Dedifferentiated amniotic fluid mesenchymal stem cell (primary cell): ENCODE measurements around the gene PCYT1A.

Source experiments
- DNase-seq: peaks from one replicate; pipeline ENCODE4 v3.0.0-alpha.2; 2016; ENCODE audit errors: extremely low spot score

Gene PCYT1A

DNA sequence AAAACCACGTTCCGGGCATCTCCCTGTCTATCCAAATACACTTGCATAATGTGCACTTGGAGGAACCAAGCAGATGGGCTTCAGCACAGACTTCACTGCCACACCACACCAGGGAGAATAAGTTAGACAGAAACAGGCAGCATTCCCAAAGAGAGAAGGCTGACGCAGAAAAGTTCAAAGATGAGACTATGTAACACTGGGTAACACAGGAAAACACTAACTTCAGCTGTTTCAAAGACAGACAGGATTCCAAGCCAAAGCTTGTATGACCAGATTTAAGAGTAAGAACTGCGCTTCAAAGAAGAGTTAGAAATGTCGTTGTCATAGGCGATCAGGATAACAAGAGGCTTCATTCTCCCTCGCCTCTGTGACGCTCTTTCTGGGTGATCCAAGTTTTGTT is 51.3 kb downstream of the PCYT1A start:
- no peak for DNase-seq

DNA sequence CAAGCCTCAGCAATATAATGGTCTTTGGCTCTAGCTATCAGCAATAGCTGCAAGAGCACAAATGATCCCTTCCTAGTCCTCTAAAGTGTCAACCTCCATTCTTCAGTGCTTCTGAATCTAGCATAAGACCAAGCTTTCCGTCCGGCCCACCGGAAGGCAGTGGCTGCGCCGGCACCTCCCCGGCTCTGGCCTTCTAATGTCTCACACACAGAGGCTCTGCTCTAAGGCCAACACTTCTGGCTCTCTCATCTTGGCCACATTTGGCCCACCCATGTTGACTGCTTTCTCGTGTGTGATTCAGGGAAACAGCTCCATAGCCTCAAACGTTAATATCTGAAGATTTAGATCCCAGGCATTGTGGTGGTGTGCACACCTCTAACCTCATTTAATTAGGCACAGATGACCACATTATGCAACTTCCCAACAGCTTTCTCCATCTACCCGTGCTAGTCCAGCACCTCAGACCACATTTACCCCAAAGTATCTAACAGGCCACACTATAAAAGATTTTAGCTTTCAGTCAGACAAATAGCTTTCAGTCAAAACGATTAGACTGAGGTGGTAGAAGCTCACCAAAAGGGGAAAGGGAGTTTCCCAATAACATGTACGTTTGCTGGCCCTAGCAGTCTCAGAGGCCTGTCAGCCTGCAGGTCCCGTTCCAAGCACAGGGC is 51.9 kb downstream of the PCYT1A start:
- DNase-seq: no peak

DNA sequence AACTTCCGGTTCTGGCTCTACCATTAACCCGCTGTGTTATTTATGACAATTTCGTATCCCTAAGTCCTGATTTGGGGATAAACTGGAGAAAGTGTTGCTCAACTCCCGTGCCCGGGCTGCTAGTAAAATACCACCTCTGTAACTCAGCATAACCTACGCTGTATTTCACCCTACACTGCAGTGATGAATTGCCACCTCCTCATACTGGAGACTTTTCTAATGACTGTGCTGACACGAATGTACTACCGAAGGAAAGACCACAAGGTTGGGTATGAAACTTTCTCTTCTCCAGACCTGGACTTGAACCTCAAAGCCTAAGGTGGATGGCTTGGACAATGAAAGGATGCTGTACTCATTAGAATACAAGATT is 54.7 kb downstream of the PCYT1A start:
- no peak for DNase-seq

DNA sequence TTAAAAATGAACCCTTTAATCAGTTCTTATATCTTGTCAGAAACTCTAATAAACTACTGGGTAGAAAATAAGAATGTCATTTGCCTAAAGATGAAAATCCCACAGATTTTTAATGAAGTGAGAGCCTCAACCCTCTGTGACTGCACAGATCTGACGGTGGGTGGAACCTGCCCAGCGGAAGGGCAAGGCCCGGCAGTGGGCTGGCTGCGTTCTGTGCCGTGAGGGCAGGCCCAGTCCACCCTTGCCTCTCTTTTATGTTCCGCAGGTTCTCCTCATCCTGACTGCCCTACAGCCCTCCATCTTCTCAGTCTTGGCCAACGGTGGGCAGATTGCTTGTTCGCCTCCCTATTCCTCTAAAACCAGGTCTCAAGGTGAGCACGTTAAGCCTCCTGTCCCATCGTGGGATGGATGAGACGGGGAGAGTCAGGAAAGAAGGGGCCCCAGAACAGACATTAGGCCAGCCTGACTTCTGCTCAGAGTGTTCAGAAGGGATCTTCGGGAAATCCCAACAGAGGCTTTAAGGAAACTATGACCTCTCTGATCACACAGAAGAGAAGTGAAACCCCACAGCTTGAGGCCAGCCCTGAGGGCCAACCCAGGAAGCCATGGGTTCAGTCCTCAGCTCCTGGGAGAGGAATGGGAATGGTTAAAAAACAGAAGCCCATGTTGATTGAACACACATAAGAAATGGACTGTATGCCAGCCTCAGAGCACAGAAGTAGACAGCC is 55.2 kb downstream of the PCYT1A start:
- DNase-seq: no peak

DNA sequence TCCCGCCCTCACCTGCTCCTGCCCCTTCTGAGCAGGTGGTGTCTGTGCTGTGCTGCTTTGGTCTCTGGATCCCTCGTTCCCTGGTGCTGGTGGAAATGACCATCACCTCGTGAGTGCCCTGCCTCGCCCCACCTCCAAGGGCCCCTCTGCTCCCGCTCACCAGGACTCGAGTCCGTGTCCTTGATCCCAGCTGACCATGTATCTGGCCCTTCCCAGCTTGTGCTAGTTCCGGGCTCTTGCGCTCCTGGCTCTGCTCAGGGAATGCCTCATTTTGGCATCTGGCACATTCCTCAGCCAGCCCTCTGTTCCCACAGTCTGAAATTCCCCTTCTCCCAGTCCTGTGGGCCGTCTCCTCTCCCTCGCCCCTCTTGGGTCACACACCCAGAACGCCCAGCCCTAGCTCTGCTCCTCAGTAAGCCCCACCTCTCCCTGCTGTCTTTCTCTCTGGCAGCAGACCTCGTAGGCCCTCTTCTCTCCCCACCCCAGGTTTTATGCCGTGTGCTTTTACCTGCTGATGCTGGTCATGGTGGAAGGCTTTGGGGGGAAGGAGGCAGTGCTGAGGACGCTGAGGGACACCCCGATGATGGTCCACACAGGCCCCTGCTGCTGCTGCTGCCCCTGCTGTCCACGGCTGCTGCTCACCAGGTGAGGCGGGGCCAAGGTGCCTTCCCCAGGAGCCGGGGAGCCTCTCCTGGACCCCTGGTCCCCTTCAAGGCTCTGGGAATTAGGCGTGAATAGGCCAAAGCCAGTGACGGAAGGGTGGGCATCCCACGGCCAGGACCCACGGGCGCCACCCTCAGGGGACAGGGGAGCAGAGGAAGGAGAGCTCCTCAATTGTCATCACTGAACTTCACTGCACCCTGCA is 59.7 kb downstream of the PCYT1A start:
- peak; percentile 15 for DNase-seq

DNA sequence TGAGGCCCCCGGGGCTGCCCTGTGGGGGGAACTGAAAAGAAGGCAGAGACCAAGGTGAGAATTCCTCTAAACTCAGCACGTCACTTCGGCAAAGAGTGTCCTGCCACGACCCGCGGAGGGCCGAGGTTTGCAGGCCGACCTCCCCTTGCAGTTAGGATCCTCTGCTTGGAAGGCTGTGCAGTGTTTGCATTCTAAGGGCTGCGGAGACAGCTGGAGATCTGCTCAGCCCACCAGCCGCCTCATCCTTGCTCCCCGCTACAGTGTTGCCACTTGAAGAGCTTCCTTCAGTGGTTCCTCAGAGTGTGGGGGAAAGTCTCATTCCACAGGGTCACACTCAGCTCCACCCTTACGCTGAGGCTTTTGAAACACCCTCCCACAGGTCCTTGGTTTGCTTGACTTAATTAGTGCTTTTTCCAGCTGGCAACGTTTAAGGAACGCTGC is 60.4 kb downstream of the PCYT1A start:
- no peak for DNase-seq

DNA sequence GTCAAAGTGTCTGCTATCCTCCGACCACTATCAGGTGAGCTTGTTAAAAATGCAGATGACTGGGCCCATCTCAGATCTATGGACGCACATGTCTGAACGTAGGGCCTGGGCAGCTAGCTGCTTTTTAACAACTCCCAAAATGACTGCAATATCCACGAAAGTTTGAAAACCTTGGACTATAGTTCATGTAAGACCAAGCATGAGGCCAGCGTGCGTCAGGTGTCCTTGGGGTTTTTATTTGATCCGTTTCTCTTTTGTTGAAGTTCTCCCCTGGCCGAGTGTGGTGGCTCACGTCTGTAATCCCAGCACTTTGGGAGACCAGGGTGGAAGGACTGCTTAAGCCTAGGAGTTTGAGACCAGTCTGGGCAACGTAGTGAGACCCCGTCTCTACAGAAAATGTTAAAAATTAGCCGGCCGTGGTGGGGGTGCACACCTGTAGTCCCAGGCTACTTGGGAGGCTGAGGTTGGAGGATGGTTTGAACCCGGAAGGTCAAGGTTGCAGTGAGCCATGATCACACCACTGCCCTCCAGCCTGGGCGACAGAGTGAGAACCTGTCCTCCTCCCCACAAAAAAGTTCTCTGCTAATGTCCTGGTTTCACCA is 61.7 kb downstream of the PCYT1A start:
- DNase-seq: no peak

DNA sequence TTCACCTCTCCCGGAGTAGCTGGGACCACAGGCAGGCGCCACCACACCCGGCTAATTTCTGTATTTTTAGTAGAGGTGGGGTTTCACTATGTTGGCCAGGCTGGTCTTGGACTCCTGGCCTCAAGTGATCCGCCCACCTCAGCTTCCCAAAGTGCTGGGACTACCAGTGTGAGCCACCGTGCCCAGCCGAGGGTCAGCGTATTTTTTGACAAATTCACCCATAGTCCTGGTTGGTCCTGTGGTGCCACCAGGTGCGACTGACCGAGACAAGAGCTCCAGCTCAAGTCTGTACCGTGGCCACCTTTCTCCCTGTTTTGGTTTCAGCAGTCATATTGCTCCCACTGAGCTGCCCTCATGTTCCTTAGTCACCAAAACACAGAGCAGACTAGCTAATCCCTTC is 62.4 kb downstream of the PCYT1A start:
- no peak for DNase-seq

DNA sequence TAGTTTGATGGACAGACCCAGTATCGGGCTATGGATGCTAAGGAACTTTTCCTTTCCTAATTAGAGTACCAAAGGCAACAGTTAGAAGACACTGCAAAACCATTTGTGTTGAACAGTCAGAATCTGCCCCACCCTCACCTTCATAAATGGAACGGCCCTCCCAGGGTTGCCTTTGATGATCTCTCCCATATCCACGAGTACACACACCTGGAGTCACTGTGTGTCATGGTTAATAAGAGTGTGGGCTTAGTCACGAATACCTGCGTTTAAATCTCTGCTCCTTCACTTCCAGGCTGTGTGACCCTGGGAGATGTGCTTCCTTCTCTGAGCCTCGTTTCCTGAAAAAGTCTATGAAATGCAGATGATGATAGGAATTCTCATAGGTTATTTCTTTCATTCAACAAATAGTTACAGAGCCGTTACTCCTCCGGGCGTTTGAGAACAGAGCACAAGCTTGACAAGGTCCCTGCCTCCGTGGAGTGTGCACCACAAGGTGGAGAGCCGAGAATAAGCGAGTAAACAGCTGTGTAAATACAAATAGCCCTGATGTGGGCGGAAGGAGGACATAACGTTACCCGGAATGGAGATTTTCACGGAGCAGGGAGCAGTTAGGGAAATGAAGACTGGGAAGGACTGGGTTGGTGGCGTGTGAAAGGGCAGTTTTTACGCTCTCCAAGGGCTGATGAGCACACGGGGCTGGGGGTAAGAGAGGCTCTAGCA is 64.5 kb downstream of the PCYT1A start:
- no peak for DNase-seq

DNA sequence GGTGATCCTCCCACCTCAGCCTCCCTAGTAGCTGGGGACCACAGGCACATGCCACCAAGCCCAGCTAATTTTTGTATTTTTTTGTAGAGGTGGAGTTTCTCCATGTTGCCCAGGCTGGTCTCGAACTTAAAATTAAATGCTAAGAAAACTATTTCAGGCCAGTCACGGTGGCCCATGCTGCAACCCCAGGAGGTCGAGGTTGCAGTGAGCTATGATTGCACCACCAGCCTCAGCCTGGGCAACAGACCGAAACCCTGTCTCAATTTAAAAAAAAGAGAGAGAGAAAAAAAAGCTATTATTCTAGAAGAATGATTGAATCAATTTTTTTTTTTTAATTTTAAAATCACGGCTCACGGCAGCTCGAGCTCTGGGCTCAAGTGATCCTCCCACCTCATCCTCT is 66.5 kb downstream of the PCYT1A start:
- DNase-seq: no peak

DNA sequence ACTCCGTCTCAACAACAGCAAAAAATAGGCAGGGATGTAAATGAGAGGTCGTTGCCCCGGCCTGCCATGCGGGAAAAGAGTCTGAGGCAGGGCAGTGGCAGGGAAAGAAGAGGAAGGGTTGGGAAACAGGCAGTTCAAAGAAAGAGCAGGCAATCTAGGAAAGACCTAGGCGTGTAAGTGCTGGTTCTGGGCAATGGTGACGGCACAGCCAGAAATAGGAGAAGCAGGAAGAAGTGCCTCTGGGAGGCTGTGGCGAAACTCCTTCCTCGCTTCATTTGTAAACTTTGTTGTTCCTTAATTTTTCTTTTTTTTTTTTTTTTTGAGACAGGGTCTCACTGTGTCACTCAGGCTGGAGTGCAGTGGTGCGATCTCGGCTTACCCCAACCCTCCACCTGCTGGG is 66.9 kb downstream of the PCYT1A start:
- no peak for DNase-seq

DNA sequence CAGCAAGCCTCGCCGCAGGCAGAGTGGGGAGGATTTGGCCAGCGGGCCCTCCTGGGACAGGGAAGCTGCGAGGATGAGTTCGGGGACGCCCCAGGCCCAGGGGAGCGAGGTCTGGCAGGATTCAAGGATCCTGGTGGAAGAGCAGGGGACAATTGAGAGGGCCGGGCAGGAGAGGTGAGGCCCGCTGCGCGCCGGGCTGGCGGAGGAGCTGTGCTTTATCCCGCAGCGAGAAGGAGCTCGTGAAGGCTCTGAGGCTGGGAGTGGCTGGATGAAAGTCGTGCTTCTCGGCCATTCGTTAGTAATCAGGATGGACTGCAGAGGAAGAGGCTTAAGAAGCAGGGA is 67.6 kb downstream of the PCYT1A start:
- no peak for DNase-seq

DNA sequence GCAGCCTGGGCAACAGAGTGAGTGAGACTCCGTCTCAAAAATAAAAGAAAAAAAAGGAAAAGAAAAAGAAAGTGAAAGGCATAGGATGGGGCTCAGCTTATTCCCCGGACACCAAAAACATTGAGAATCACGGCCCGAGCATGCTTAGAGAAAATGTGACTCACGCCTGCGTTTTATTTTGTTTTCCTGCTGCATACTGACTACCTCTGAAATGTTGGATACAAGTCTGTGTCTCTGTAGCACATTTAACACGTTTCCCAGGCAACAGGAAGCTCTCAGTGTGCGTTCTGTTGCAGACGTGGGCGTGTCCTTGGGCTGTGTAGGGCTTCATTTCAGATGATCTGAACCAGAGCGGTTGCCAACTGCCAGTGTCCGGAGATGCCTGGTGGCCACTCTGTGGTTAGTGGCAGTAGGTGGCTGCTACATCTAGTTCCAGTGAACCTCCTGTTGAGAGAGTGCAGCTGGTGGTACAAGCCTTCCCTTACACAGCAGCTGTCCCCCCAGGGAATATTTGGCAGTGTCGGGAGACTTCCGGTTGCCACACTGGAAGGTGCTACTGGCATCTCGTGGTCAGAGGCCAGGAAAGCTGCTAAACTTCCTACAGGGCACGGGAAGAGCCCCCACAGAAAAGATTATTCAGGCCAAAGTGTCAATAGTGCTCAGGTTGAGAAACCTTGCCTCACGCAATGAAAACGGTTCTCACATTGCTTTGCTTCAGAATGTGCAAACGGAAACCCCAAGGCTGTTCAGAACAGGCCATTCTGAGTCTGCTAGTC is 68.1 kb downstream of the PCYT1A start:
- DNase-seq: peak; percentile 83

DNA sequence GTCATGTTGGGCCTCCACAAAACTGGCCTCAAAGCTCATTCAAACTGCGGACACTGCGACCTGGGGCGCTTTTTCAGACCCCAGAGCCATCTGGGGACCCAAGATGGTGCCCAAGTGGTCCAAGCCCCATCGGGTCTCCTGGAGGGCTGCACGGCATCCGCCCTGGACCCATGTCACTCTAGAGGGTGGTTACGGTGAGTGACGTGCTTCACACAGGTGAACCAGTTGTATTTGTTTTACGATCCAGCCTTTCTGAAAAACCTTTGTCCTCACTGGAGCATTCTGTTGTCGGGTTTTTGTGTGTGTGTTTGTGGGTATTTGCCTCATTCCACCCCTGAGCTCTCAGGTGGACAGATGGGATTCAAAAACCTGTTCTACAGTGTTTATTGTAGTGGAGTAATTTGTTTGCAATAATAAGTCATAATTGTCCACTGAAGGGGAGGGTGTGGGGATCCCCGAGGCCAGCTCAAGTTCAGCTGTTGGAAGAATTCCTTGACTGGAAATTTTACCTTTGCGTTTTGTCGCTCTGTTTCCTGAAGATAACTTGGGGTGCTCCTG is 69.3 kb downstream of the PCYT1A start:
- DNase-seq: no peak

DNA sequence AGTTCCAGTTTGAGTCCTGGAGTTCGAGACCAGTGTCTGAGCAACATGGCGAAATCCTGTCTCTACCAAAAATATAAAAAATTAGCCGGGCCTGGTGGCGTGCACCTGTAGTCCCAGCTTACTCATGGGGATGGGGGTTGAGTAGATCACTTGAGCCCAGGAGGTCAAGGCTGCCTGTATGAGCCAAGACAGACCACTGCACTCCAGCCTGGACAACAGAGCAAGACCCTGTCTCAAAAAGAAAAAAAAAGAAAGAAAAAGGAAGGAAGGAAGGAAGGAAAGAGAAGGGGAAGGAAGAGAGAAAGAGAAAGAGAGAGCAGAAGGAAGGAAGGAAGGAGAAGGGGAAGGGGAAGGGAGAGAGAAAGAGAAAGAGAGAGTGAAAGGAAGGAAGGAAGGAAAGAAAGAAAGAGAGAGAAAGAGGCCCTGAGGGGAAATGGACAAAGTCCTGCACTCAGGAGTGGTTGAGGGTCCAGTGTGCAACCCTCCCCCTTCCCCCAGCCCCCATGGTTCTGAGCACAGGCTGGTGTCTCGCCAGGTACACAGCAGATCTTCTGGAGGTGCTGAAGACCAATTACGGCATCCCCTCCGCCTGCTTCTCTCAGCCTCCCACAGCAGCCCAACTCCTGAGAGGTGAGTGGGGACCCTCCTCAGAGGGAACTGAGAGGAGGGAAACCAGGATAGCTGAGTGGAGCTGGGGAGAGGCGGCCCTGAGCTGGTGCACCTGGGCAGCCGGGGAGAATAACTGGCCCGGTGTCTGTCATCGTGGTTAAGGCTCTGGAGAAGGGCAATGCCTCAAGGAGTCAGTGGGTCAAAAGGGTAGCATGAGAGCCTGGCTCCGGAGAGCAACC is 70.0 kb downstream of the PCYT1A start:
- no peak for DNase-seq

DNA sequence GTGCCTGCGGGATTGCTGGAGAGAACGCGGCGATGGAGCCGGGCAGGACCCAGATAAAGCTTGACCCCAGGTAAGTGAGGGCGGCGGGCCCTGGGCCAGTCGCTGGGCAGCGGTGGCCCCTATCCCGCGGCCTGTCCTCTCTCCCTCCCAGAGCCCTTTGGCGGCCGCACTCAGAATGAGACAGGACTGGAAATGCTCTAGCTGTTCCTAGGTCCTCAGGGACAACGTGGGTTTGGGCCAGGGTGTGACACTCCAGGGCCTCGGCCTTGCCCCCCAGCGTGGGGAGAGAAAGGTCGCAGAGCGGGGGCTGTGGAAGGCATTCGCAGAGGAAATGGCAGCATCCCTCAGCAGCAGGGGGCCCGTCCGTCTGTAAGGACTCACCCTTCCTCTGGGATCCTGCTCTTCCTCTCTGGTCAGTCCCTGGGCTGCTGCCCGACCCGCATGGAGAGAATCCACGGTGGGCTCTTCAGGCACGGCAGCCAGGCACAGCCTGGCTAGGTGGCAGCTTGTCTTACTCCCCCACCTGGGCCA is 70.8 kb downstream of the PCYT1A start:
- no peak for DNase-seq

DNA sequence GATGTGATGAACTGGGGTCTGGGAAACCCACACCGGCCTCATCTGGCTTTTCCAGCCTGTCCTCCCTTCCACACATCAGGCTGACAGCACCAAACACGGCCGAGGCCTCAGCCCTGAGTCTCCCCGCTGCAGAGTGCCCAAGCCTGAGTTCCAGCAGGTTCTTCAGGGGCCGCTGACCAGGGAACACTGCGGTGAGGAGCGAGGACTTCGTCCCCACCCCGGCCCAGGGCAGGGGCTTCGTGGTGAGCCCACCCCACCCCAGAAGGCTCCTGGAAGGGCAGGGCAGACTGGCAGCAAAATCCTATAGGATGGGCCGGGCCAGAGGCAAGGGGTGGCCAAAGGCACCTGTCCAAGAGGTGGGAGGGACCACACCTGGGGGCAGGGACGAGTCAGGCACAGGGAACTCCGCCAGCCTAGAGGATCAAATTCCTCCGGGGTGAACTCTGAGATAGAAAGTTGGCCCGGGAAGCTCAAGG is 71.4 kb downstream of the PCYT1A start, which contains the start of gene SLC51A:
Gene SLC51A (plus strand): TSS at position 446 of the 476 bp plus-strand sequence. CDS start 179 bp downstream, outside the sequence.
- no peak for DNase-seq

DNA sequence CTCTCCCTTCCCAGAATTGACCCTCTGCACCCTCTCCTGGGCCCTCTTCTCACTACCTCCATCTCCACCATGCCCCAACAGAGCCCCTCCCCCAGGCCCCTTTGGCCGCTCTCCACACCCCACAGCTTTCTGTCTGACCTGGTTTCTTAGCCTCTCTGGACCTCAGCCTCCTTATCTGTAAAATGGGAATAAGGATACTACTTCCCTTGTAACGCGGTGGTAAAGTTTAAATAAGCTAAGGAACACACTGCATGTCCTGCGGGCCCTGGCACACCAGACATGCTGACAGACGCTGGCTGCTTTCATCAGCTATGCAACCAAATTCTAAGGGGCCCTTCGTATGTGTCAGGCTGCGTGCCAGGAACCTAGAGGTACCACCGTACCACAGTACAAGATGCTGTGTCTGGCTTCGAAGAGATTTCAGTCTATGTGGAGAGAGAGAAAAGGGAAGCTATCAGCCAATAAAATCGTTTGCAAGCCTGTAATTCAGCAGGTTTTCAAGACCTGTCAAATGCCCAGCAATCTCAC is 72.0 kb downstream of the PCYT1A start:
- DNase-seq: no peak
